MM.1S (cell line): Measurements from ENCODE around the gene CYSTM1.

ENCODE experiments used
- EZH2 ChIP-seq: fragments of 300-600 bp; sonication (generic); optimal IDR thresholded peaks from 2 replicates; pipeline ENCODE3; 2017; ENCODE audit warnings: low read depth, mild to moderate bottlenecking, antibody characterized with exemption, low read length, mixed read lengths
- EZH2phosphoT487 ChIP-seq: fragments of 300-600 bp; sonication (generic); IDR thresholded peaks from 2 replicates; pipeline ENCODE4 v1.6.1; 2018; ENCODE audit warnings: antibody characterized with exemption, low read length

GRCh38 chr5:140221697-140222223 lies 46.8 kb downstream of the CYSTM1 start:
- TF ChIP-seq EZH2 (no peak), EZH2phosphoT487 (no peak)
